Chondrocyte (in vitro differentiated cells): ENCODE measurements around the gene HPCAL1. TPM values are rescaled to one million over a fixed set of nuclear protein-coding genes. Genes with fewer than 3 reads are reported as not detected.
"Not testable (repeated sequence)": the region's sequence is repeated elsewhere in the genome, so short reads cannot be mapped to it uniquely, and the experiment has no call there.

ENCODE experiments used
- DNase-seq: peaks from one replicate; pipeline ENCODE4 v3.0.0; 2021; ENCODE audit warnings: mixed read lengths, low spot score
- H3K27ac Mint-ChIP-seq: one replicate; pipeline ENCODE4 v1.8.0; 2021; ENCODE audit warnings: mild to moderate bottlenecking, moderate library complexity, mixed read lengths; ENCODE audit not compliant: unreplicated experiment
- H3K27me3 Mint-ChIP-seq: 2 replicates; pipeline ENCODE4 v1.8.0; 2021; ENCODE audit warnings: low read depth, mixed read lengths
- H3K36me3 Mint-ChIP-seq: 2 replicates; pipeline ENCODE4 v1.8.0; 2021; ENCODE audit warnings: low read depth, mixed read lengths
- H3K4me1 Mint-ChIP-seq: 2 replicates; pipeline ENCODE4 v1.8.0; 2021; ENCODE audit warnings: low read depth, mild to moderate bottlenecking, mixed read lengths
- H3K4me3 Mint-ChIP-seq: one replicate; pipeline ENCODE4 v1.8.0; 2021; ENCODE audit warnings: mild to moderate bottlenecking, moderate library complexity, mixed read lengths; ENCODE audit not compliant: unreplicated experiment
- H3K9me3 Mint-ChIP-seq: 2 replicates; pipeline ENCODE4 v1.8.0; 2021; ENCODE audit warnings: low read depth, mixed read lengths
- total RNA-seq: library from RNA; stranded (reverse); gene quantifications from 3 replicates; pipeline ENCODE4 v1.2.1, GENCODE V29; 2021
- TF ChIP-seq, protein P1 (sequence below): fragments of 200-600 bp; sonication (generic); IDR thresholded peaks from 2 replicates; pipeline ENCODE4 v1.5.0; 2021; ENCODE audit warnings: antibody characterized with exemption, mild to moderate bottlenecking, moderate library complexity

The HPCAL1 gene
- total RNA-seq, 1 donor from 2014 or later, result 19.3 TPM

DNA sequence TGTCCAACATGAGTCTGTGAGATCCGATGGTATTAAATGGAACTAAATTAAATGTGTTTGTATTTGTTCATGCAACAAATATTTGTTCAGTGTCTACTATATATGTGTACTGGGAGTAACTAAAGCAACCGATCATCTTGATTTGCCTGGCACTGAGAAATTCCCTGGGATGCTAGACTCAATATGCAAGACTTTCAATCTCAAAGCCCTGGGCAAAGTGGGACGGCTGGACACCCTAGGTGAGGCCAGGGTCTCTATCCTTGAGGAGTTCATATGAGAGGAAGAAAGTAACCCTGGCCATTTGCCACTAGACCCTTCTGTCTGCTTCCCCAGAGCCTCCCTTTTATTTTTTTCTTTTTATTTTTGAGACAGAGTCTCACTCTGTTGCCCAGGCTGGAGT is 44.0 kb upstream of the HPCAL1 start:
- Mint-ChIP-seq H3K4me3 (no peak overlapping the region), H3K36me3 (no peaks in the 10 kb centered on the region), H3K27me3 (peaks cover 8% of the 10 kb centered on the region), H3K27ac (no peak overlapping the region), H3K9me3 (no peaks in the 10 kb centered on the region), H3K4me1 (no peaks in the 10 kb centered on the region)
- DNase-seq, result peak; percentile 14
- TF ChIP-seq, protein P1, sequence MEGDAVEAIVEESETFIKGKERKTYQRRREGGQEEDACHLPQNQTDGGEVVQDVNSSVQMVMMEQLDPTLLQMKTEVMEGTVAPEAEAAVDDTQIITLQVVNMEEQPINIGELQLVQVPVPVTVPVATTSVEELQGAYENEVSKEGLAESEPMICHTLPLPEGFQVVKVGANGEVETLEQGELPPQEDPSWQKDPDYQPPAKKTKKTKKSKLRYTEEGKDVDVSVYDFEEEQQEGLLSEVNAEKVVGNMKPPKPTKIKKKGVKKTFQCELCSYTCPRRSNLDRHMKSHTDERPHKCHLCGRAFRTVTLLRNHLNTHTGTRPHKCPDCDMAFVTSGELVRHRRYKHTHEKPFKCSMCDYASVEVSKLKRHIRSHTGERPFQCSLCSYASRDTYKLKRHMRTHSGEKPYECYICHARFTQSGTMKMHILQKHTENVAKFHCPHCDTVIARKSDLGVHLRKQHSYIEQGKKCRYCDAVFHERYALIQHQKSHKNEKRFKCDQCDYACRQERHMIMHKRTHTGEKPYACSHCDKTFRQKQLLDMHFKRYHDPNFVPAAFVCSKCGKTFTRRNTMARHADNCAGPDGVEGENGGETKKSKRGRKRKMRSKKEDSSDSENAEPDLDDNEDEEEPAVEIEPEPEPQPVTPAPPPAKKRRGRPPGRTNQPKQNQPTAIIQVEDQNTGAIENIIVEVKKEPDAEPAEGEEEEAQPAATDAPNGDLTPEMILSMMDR, result no peak

DNA sequence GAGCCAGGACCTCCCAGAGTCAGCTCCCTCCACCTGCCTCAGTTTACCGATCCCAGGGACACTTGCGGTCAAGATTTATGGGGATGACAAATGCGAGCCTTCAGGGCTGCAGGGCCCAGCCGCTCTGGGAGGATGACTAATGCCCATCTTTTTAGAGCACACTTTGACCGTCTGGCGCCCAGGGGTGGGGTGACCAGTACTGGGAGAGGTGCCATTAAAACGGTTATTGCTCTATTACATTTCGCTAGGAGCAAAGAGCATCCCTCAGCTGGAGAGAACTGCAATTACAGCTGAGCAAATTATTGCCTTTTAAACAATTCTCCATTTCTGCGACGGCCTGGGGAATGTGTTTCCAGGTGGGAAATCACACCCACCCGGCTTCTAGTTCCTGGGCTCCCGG is 42.6 kb upstream of the HPCAL1 start:
- Mint-ChIP-seq H3K27ac (no peak overlapping the region), H3K4me1 (no peaks in the 10 kb centered on the region), H3K9me3 (no peaks in the 10 kb centered on the region), H3K36me3 (no peaks in the 10 kb centered on the region), H3K4me3 (no peak overlapping the region), H3K27me3 (peaks cover 8% of the 10 kb centered on the region)
- peak; percentile 13 for DNase-seq
- TF ChIP-seq, protein P1, result no peak

GRCh38 chr2:10263526-10263925 is 39.2 kb upstream of the HPCAL1 start:
- not testable (repeated sequence) for H3K4me1 Mint-ChIP-seq, H3K27ac Mint-ChIP-seq, H3K4me3 Mint-ChIP-seq, H3K36me3 Mint-ChIP-seq, H3K9me3 Mint-ChIP-seq, H3K27me3 Mint-ChIP-seq, DNase-seq

DNA sequence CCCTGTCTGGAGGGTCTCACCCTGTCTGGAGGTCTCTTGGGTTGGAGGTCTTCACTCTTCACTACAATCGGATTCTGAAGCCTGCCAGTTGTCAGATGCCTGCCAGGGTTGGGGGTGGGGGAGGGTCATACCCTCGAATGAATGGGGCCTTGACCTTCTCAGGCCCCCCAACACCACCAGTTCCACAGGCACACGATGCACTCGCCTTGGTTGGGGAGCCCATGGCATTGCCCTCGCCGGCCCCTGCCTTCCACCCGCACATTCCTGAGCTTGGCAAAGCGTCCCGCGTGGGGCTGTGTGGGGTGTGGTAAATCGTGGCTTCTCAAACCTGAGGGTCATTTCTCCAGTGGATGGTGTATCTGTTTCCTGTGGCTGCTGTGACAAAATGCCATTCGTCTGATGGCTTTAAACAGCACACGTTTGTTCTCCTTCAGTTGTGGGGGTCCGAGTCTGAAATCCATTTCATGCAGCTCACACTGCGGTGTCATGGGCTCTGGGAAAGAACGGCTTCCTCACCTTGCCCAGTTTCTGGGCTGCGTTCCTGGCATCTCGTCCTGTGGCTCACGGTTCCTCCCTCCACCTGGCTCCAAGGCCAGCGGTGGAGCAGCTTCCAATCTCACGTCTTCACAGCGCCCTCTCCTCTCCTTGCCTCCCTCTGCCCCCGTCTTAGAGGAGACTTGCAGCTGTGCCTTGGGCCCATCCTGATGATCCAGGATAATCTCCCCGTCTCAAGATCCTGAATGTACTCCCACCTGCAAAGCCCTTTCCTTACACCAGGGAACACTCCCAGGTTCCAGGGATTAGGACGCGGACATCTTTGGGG is 38.0 kb upstream of the HPCAL1 start:
- Mint-ChIP-seq H3K36me3 (no peaks in the 10 kb centered on the region), H3K27ac (no peak overlapping the region), H3K27me3 (peaks cover 4% of the 10 kb centered on the region), H3K4me3 (no peak overlapping the region), H3K9me3 (no peaks in the 10 kb centered on the region), H3K4me1 (peaks cover 9% of the 10 kb centered on the region)
- TF ChIP-seq, protein P1, result no peak
- DNase-seq, result peak; percentile 64

- peaks cover 4% of the 10 kb centered on the region for H3K27me3 Mint-ChIP-seq
- peak; percentile 86 for DNase-seq
- no peak overlapping the region for H3K4me3 Mint-ChIP-seq
- TF ChIP-seq, protein P1, result no peak
- H3K27ac Mint-ChIP-seq, result peak overlapping the region; percentile 78
- H3K9me3 Mint-ChIP-seq, result no peaks in the 10 kb centered on the region
- no peaks in the 10 kb centered on the region for H3K36me3 Mint-ChIP-seq
- H3K4me1 Mint-ChIP-seq, result peaks cover 10% of the 10 kb centered on the region
Measured at GRCh38 chr2:10265329-10266132, 37.2 kb upstream of the HPCAL1 start.
